Panc1 (cell line): Measurements from ENCODE around the gene NFATC2. TPM values are rescaled to one million over a fixed set of nuclear protein-coding genes. Genes with fewer than 3 reads are reported as not detected.

Experiments used
- ATAC-seq: fragments of 200-7000 bp; cut with Tn5 transposase; 2 replicates; pipeline ENCODE4 v1.9.1; 2020; ENCODE audit warnings: mild to moderate bottlenecking, moderate library complexity
- BruUV-seq: library from RNA; stranded (reverse); fragments of 400-500 nt; replicated peaks from 2 replicates; lab custom pipeline; 2021; lab: Mats Ljungman, UMichigan
- CTCF ChIA-PET: fragments of 300-600 bp; sonication (Branson Sonifier 250); formaldehyde crosslinking; loops from one replicate; lab custom pipeline; 2022; ENCODE audit warnings: antibody characterized with exemption; lab: Charles Lee
- POLR2A ChIA-PET: fragments of 300-600 bp; sonication (Branson Sonifier 250); formaldehyde crosslinking; loops from one replicate; lab custom pipeline; 2022; ENCODE audit warnings: antibody characterized with exemption; lab: Charles Lee
- DNase-seq: peaks from one replicate; pipeline ENCODE4 v3.0.0-alpha.2; 2010; ENCODE audit warnings: low read depth, low spot score
- H3K27ac ChIP-seq: 2 replicates; pipeline ENCODE4 v1.5.1; 2011; ENCODE audit warnings: mild to moderate bottlenecking, low read length, inconsistent platforms
- H3K27me3 ChIP-seq: fragments of 200-500 bp; sonication (Bioruptor generic); 2 replicates; pipeline ENCODE4 v1.6.0; 2014; ENCODE audit warnings: low read length, inconsistent platforms; ENCODE audit not compliant: control insufficient read depth, insufficient read depth
- H3K36me3 ChIP-seq: fragments of 200-500 bp; sonication (Bioruptor generic); 2 replicates; pipeline ENCODE4 v1.5.1; 2014; ENCODE audit warnings: inconsistent platforms, mild to moderate bottlenecking, low read length, moderate library complexity; ENCODE audit not compliant: control insufficient read depth, insufficient read depth
- H3K4me1 ChIP-seq: 2 replicates; pipeline ENCODE4 v1.5.1; 2011; ENCODE audit warnings: inconsistent platforms, mild to moderate bottlenecking, low read length, moderate library complexity; ENCODE audit not compliant: control insufficient read depth, insufficient read depth
- H3K4me3 ChIP-seq, 2 experiments: 2 replicates each; pipeline ENCODE4 v1.5.1; 2011 to 2012; ENCODE audit warnings: low read depth in 2 of 2, low read length in 2 of 2, mild to moderate bottlenecking in 2 of 2, inconsistent platforms in 1 of 2, moderate library complexity in 1 of 2
- H3K9me3 ChIP-seq: fragments of 200-500 bp; sonication (Bioruptor generic); 2 replicates; pipeline ENCODE4 v1.5.1; 2014; ENCODE audit warnings: low read depth, mild to moderate bottlenecking, inconsistent platforms, low read length, moderate library complexity; ENCODE audit not compliant: control insufficient read depth, insufficient read depth
- CTCF ChIP-seq: fragments of 450-650 bp; IDR thresholded peaks from 2 replicates; pipeline ENCODE4 v1.5.1; 2017; ENCODE audit warnings: mild to moderate bottlenecking
- POLR2AphosphoS5 ChIP-seq: IDR thresholded peaks from 2 replicates; pipeline ENCODE4 v1.6.1; 2012; ENCODE audit warnings: mild to moderate bottlenecking, low read depth, low read length, moderate library complexity
- REST ChIP-seq, 2 experiments: IDR thresholded peaks; 2 replicates each; pipeline ENCODE4 v1.6.1; 2011 to 2012; ENCODE audit warnings: low read depth in 2 of 2, control low read depth in 1 of 2, low read length in 1 of 2, mild to moderate bottlenecking in 1 of 2, moderate library complexity in 1 of 2; ENCODE audit not compliant: insufficient read depth in 1 of 2
- SIN3A ChIP-seq: IDR thresholded peaks from 2 replicates; pipeline ENCODE4 v1.6.1; 2012; ENCODE audit warnings: low read depth, mild to moderate bottlenecking, low read length, moderate library complexity, borderline replicate concordance; ENCODE audit not compliant: insufficient read depth
- TCF7L2 ChIP-seq: IDR thresholded peaks from 2 replicates; pipeline ENCODE4 v1.6.1; 2011; ENCODE audit warnings: mild to moderate bottlenecking, low read depth, low read length, inconsistent platforms
- in situ Hi-C: cut with HindIII; loops from 2 replicates; pipeline ENCODE4 v1.10.0; 2016; ENCODE audit warnings: low sequenced_read_pairs, low pct_unique_long_range_greater_than_20kb
- intact Hi-C: fragments of 100-400 bp; cut with micrococcal nuclease; formaldehyde crosslinking; loops from one replicate; pipeline ENCODE4 v1.10.0; 2022; ENCODE audit not compliant: unreplicated experiment
- total RNA-seq: library from RNA; stranded (reverse); gene quantifications from one replicate; pipeline ENCODE4 v1.2.1, GENCODE V29; 2021; ENCODE audit not compliant: unreplicated experiment

The NFATC2 gene
- total RNA-seq, 1 experiment from 2014 or later = 10.6 TPM

- ATAC-seq = no peak
- in situ Hi-C loops (no loop called here), intact Hi-C loops (no loop called here)
- Histone ChIP-seq H3K27me3 (no peaks in the 10 kb centered on the region), H3K4me3 (no peak overlapping the region), H3K4me1 (peaks cover 14% of the 10 kb centered on the region), H3K27ac (no peak overlapping the region), H3K36me3 (no peaks in the 10 kb centered on the region), H3K9me3 (no peaks in the 10 kb centered on the region)
- BruUV-seq = no TSS peak
- POLR2A ChIA-PET = no interaction called here
- DNase-seq = no peak
- CTCF ChIA-PET = no interaction called here
- no peak for TF ChIP-seq POLR2AphosphoS5
- TF ChIP-seq CTCF = no peak
- no peak for TF ChIP-seq SIN3A
- no peak for TF ChIP-seq REST (IDR thresholded peaks at IDR 0.05; ENCODE audit: insufficient read depth in 1 of 2, low read depth in 2 of 2, low read length in 1 of 2)
- TF ChIP-seq TCF7L2 = no peak
Observed at GRCh38 chr20:51409192-51409880, 133.2 kb downstream of the NFATC2 start.

GRCh38 chr20:51404297-51405060, 138.0 kb downstream of the NFATC2 start:
- in situ Hi-C loops (no loop called here), intact Hi-C loops (no loop called here)
- TF ChIP-seq POLR2AphosphoS5 (no peak), SIN3A (no peak), TCF7L2 (no peak), REST (IDR thresholded peaks at IDR 0.05; ENCODE audit: insufficient read depth in 1 of 2, low read depth in 2 of 2, low read length in 1 of 2) (no peak), CTCF (no peak)
- no peaks in the 10 kb centered on the region for H3K4me1 ChIP-seq
- DNase-seq = no peak
- H3K27me3 ChIP-seq = no peaks in the 10 kb centered on the region
- no peak overlapping the region for H3K27ac ChIP-seq
- no TSS peak for BruUV-seq
- H3K36me3 ChIP-seq = no peaks in the 10 kb centered on the region
- no peak for ATAC-seq
- POLR2A ChIA-PET = no interaction called here
- no peak overlapping the region for H3K4me3 ChIP-seq
- no peaks in the 10 kb centered on the region for H3K9me3 ChIP-seq
- CTCF ChIA-PET = no interaction called here
